HEK293 (cell line): ENCODE measurements around the gene NPDC1.

Experiments used
- KLF16 ChIP-seq: fragments of 450-650 bp; formaldehyde crosslinking; IDR thresholded peaks from 2 replicates; pipeline ENCODE4 v1.5.1; 2017; ENCODE audit warnings: missing biosample characterization, missing genetic modification characterization
- ZBTB44 ChIP-seq: fragments of 450-650 bp; IDR thresholded peaks from 2 replicates; pipeline ENCODE4 v1.5.1; 2018; ENCODE audit warnings: missing biosample characterization, mild to moderate bottlenecking, missing genetic modification characterization
- ZNF544 ChIP-seq: fragments of 450-650 bp; formaldehyde crosslinking; IDR thresholded peaks from 2 replicates; pipeline ENCODE4 v1.5.0; 2017; ENCODE audit warnings: missing biosample characterization, missing genetic modification characterization
- ZNF837 ChIP-seq: fragments of 450-650 bp; formaldehyde crosslinking; IDR thresholded peaks from 2 replicates; pipeline ENCODE4 v1.5.1; 2016; ENCODE audit warnings: missing biosample characterization, missing genetic modification characterization
- TF ChIP-seq, protein P1 (sequence below): fragments of 450-650 bp; formaldehyde crosslinking; IDR thresholded peaks from 2 replicates; pipeline ENCODE4 v1.5.1; 2016; ENCODE audit warnings: missing biosample characterization, missing genetic modification characterization
- TF ChIP-seq, protein P2 (sequence below): fragments of 450-650 bp; formaldehyde crosslinking; IDR thresholded peaks from 2 replicates; pipeline ENCODE4 v1.5.1; 2017; ENCODE audit warnings: missing biosample characterization, missing genetic modification characterization
- TF ChIP-seq, protein P3 (sequence below): fragments of 450-650 bp; formaldehyde crosslinking; IDR thresholded peaks from 2 replicates; pipeline ENCODE4 v1.5.0; 2017; ENCODE audit warnings: missing biosample characterization, missing genetic modification characterization, borderline replicate concordance

DNA sequence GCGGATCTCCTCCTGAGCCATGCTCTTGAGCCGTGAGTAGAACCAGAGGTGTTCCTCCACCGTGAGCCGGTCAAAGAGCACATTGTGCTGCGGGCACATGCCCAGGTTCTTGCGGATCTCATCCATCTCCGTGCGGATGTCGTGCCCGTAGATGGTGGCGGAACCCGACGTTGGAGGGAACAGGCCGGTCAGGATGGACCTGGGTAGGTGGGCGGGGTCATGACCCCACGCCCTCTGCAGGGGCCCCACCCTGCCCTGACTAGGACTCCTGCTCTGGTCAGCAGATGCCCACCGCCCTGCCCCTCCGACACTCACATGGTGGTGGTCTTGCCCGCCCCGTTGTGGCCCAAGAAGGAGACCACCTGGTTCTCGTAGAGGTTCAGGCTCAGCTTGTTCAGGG, 30.0 kb downstream of the NPDC1 start:
- TF ChIP-seq, protein P1, sequence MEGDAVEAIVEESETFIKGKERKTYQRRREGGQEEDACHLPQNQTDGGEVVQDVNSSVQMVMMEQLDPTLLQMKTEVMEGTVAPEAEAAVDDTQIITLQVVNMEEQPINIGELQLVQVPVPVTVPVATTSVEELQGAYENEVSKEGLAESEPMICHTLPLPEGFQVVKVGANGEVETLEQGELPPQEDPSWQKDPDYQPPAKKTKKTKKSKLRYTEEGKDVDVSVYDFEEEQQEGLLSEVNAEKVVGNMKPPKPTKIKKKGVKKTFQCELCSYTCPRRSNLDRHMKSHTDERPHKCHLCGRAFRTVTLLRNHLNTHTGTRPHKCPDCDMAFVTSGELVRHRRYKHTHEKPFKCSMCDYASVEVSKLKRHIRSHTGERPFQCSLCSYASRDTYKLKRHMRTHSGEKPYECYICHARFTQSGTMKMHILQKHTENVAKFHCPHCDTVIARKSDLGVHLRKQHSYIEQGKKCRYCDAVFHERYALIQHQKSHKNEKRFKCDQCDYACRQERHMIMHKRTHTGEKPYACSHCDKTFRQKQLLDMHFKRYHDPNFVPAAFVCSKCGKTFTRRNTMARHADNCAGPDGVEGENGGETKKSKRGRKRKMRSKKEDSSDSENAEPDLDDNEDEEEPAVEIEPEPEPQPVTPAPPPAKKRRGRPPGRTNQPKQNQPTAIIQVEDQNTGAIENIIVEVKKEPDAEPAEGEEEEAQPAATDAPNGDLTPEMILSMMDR (tag by site-specific recombination): no peak
- TF ChIP-seq ZNF544 (tag by site-specific recombination) (no peak), ZNF837 (tag by site-specific recombination) (no peak), ZBTB44 (tag by site-specific recombination) (no peak), KLF16 (no peak)
- TF ChIP-seq, protein P2, sequence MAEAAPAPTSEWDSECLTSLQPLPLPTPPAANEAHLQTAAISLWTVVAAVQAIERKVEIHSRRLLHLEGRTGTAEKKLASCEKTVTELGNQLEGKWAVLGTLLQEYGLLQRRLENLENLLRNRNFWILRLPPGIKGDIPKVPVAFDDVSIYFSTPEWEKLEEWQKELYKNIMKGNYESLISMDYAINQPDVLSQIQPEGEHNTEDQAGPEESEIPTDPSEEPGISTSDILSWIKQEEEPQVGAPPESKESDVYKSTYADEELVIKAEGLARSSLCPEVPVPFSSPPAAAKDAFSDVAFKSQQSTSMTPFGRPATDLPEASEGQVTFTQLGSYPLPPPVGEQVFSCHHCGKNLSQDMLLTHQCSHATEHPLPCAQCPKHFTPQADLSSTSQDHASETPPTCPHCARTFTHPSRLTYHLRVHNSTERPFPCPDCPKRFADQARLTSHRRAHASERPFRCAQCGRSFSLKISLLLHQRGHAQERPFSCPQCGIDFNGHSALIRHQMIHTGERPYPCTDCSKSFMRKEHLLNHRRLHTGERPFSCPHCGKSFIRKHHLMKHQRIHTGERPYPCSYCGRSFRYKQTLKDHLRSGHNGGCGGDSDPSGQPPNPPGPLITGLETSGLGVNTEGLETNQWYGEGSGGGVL (tag by site-specific recombination): no peak
- TF ChIP-seq, protein P3, sequence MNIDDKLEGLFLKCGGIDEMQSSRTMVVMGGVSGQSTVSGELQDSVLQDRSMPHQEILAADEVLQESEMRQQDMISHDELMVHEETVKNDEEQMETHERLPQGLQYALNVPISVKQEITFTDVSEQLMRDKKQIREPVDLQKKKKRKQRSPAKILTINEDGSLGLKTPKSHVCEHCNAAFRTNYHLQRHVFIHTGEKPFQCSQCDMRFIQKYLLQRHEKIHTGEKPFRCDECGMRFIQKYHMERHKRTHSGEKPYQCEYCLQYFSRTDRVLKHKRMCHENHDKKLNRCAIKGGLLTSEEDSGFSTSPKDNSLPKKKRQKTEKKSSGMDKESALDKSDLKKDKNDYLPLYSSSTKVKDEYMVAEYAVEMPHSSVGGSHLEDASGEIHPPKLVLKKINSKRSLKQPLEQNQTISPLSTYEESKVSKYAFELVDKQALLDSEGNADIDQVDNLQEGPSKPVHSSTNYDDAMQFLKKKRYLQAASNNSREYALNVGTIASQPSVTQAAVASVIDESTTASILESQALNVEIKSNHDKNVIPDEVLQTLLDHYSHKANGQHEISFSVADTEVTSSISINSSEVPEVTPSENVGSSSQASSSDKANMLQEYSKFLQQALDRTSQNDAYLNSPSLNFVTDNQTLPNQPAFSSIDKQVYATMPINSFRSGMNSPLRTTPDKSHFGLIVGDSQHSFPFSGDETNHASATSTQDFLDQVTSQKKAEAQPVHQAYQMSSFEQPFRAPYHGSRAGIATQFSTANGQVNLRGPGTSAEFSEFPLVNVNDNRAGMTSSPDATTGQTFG: no peak
